Rectal smooth muscle tissue (tissue), 1 donor: Measurements from ENCODE around the gene DHCR24.

Experiments used
- H3K27ac ChIP-seq: one replicate; pipeline ENCODE4 v1.7.0; 2013; ENCODE audit warnings: low read depth, low read length, inconsistent platforms
- H3K27me3 ChIP-seq: one replicate; pipeline ENCODE4 v1.7.0; 2013; ENCODE audit warnings: low read length; ENCODE audit not compliant: control insufficient read depth, insufficient read depth
- H3K36me3 ChIP-seq: one replicate; pipeline ENCODE4 v1.7.0; 2013; ENCODE audit warnings: low read length; ENCODE audit not compliant: control insufficient read depth, insufficient read depth
- H3K4me1 ChIP-seq: one replicate; pipeline ENCODE4 v1.7.0; 2013; ENCODE audit warnings: low read length; ENCODE audit not compliant: control insufficient read depth, insufficient read depth
- H3K4me3 ChIP-seq: one replicate; pipeline ENCODE4 v1.7.0; 2013; ENCODE audit warnings: low read length
- H3K9ac ChIP-seq: one replicate; pipeline ENCODE4 v1.7.0; 2013; ENCODE audit warnings: low read length

DHCR24 gene

DNA sequence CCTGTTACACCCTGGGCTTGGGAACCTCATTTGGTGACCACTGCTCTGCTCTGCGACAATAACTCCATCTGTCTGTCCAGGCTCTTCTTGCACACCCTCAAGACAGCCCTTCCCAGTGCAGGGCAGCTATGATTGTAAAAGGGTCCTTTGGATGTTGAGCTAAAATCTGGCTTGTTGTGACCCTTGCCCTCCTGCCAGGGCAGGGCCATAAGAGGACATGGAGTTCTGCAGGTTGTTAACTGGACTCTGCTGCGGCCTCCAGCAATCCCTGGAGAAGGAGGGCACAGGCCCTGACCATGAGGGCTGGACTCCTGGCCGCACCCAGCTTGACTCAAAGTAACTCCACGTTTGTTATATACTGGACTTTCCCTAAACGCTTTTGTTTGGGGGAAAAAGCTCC, 41.2 kb downstream of the DHCR24 start:
- Histone ChIP-seq H3K27me3 (no peaks in the 10 kb centered on the region), H3K4me1 (no peaks in the 10 kb centered on the region), H3K27ac (no peak overlapping the region), H3K36me3 (no peaks in the 10 kb centered on the region), H3K9ac (no peak overlapping the region), H3K4me3 (no peak overlapping the region)

DNA sequence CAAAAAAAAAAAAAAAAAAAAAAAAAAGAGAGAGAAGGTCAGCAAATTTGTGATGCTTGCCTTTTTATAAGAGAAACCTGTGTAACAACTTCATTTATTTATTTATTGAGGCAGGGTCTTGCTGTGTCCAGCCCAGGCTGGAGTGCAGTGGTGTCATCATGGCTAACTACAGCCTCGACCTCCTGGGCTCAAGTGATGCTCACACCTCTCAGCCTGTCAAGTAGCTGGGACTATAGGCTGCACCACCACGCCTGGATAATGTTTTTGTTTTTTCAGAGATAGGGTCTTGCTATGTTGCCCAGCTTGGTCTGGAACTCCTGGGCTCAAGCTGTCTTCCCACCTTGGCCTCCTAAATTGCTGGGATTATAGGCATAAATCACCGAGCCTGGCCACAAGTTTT, 42.4 kb downstream of the DHCR24 start:
- Histone ChIP-seq H3K36me3 (no peaks in the 10 kb centered on the region), H3K4me1 (no peaks in the 10 kb centered on the region), H3K27me3 (no peaks in the 10 kb centered on the region)

DNA sequence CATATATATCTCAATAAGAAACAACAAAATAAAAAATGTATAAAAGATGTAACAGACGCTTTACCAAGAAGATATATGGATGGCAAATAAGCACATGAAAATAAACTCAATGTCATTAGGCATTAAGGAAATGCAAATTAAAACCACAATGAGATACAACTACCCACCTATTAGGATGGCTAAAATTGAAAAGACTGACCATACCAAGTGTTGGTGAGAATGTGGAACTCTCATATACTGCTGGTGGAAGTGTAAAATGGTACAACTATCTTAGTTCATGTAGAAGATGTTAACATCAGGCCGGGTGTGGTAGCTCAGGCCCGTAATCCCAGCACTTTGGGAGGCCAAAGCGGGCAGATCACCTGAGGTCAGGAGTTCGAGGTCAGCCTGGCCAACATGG, 43.5 kb downstream of the DHCR24 start:
- Histone ChIP-seq H3K27me3 (no peaks in the 10 kb centered on the region), H3K9ac (no peak overlapping the region), H3K36me3 (no peaks in the 10 kb centered on the region), H3K4me3 (no peak overlapping the region), H3K27ac (no peak overlapping the region), H3K4me1 (no peaks in the 10 kb centered on the region)

More for the DNA sequence above, 42.4 kb downstream of the DHCR24 start:
- Histone ChIP-seq H3K9ac (no peak overlapping the region), H3K4me3 (no peak overlapping the region), H3K27ac (no peak overlapping the region)

DNA sequence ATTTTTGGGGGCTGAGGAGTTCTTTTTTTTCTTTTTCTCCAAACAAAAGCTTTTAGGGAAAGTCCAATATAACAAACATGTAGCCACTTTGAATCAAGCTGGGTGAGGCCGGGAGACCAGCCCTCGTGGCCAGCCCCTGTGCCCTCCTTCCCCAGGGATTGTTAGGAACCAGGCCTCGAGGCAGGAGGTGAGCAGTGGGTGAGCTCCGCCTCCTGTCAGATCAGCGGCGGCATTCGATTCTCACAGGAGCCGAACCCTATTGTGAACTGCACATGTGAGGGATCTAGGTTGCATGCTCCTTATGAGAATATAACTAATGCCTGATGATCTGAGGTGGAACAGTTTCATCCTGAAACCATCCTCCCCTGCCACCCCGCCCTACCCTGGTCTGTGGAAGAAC, 44.0 kb downstream of the DHCR24 start:
- H3K4me1 ChIP-seq, result no peaks in the 10 kb centered on the region
- H3K27ac ChIP-seq, result no peak overlapping the region
- H3K27me3 ChIP-seq, result no peaks in the 10 kb centered on the region
- H3K36me3 ChIP-seq, result no peaks in the 10 kb centered on the region
- no peak overlapping the region for H3K4me3 ChIP-seq
- no peak overlapping the region for H3K9ac ChIP-seq

DNA sequence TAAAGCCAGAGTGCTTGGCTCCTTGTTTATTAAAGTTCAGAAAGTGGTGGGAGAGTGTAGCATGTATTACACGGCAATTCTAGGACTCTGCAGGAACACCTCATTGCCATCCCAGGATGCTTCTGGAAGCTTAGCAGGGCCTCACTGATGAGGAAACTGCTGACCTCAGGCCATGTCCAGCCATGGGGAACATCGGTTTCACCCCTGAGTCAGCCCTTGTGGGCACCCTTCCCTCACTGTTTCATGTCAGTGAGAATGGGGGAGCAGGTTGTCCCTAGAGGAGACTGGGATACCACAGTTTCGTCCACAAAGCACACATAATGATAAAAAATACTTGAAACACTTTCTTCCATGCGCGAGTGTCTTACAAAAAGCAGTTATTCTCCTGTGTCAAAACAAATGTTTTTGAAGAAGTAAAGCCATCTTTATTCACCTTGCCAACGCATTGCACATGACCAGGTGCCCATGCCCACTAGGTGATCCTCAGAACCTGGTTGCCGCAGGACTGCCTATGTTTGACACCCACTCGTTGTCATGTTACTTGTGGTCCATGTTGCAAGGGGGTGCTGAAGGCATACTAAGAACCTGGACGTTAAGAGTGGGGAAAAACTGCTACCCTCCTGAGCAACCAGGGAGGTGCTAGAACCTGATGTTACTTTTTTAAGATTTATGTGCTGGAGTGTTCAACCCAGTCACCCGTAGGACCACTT, 44.6 kb downstream of the DHCR24 start:
- H3K36me3 ChIP-seq, result no peaks in the 10 kb centered on the region
- no peak overlapping the region for H3K27ac ChIP-seq
- H3K27me3 ChIP-seq, result no peaks in the 10 kb centered on the region
- no peak overlapping the region for H3K4me3 ChIP-seq
- no peak overlapping the region for H3K9ac ChIP-seq
- no peaks in the 10 kb centered on the region for H3K4me1 ChIP-seq

DNA sequence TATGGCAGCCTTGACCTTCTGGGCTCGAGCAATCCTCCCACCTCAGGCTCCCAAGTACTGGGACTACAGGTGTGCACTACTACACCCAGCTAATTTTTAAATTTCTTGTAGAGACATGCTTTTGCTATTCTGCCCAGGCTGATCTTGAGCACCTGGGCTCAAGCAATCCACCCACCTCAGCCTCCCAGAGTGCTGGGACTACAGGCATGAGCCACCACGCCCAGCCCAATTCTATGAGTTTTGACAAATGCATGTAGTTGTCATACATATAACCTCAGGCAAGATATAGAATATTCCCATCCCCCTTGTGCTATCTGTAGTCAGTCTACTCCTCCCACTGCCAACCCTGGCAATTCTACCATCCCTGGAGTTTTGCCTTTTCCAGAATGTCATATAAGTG, 47.2 kb downstream of the DHCR24 start:
- H3K4me1 ChIP-seq, result no peaks in the 10 kb centered on the region
- no peaks in the 10 kb centered on the region for H3K27me3 ChIP-seq
- no peak overlapping the region for H3K9ac ChIP-seq
- H3K27ac ChIP-seq, result no peak overlapping the region
- H3K36me3 ChIP-seq, result no peaks in the 10 kb centered on the region
- H3K4me3 ChIP-seq, result no peak overlapping the region

DNA sequence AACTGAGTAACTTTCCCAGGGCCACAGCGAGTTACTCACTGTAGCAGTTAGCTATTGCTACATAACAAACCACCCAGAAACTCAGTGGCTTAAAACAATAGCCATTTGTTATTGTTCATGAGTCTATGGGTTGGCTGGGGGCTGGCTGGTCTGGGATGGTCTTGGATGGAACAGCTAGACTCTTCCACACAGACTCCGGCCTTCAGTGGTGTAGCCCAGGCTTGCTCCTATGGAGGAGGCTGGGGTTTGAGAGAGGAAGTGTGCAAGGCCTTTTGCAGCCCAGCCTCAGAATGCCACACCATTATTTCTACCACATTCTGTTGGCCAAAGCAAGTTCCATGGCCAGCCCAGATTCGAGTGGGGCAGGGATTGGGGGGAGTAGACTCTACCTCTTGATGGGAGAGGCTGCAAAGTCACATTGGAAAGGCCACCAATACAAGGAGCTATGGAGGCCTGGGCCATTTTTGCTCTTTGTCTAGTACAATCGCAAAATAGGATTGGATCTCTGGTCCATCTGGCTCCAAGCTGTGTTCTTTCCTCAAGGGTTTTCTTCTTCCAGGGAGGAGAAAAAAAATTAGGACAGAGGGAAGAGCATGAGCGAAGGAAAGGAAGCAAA, 48.3 kb downstream of the DHCR24 start:
- no peaks in the 10 kb centered on the region for H3K4me1 ChIP-seq
- H3K36me3 ChIP-seq, result no peaks in the 10 kb centered on the region
- H3K27me3 ChIP-seq, result no peaks in the 10 kb centered on the region
- H3K9ac ChIP-seq, result no peak overlapping the region
- H3K4me3 ChIP-seq, result no peak overlapping the region
- H3K27ac ChIP-seq, result no peak overlapping the region

DNA sequence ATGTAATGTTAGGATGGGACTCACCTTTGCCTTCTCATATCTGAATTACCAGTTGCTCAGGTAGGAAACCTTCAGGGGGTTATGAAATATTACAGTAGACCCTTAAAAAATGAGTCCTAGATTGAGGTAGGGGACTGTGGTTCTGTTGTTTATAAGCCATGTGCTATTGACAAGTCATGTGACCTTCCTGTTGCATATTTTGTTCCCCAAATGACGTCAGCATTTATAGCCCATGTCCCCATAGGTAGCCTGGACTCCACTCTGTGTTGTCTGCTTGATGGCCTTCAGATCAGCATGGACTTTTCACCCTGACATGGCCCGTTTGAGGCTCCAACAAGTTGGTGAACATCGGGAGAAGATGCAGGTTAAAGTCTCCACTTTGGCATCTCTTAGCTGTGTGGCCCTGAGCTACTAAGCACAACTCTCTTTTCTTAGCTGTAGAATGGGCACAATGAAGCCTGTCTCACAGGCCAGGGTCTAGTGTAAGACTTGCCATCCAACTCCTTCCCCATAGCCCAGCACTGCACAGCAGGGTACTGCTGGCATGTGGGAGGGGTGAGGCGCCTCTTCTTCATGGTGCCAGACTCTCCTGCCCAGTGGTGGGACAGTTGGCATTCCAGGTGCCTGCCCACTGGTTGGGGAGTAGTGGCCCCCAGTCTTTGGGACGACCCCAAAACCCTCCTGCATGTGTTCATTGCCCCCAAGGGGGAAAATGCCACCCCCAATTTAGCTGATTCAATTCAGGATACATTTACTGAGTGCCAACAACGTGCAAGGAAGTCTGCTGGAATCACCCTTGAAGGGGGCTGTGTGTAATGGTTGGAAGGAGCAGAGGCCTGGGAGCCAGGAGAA, 49.8 kb downstream of the DHCR24 start:
- Histone ChIP-seq H3K9ac (no peak overlapping the region), H3K36me3 (no peaks in the 10 kb centered on the region), H3K4me3 (no peak overlapping the region), H3K27ac (no peak overlapping the region), H3K27me3 (no peaks in the 10 kb centered on the region), H3K4me1 (no peaks in the 10 kb centered on the region)

DNA sequence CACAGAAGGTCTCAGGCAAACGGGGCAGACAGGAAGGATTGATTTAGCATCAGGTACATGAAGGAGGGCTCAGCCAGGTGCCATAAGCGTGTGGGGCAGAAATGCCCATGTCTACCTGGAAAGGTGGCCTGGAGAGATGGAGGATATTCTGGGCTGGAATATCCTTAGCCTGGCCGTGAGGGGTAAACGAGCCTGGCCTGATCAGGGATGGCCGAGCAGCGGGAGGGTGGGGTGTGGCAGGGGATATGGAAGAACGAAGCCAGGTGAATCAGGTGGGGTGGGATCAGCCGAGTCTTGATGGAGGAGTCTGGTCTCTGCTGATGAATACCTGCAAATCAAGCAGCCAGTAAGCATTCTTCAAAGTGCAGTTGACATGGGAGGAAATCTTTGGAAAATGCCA, 50.4 kb downstream of the DHCR24 start:
- Histone ChIP-seq H3K27me3 (no peaks in the 10 kb centered on the region), H3K27ac (no peak overlapping the region), H3K36me3 (no peaks in the 10 kb centered on the region), H3K4me1 (no peaks in the 10 kb centered on the region), H3K4me3 (no peak overlapping the region), H3K9ac (no peak overlapping the region)

DNA sequence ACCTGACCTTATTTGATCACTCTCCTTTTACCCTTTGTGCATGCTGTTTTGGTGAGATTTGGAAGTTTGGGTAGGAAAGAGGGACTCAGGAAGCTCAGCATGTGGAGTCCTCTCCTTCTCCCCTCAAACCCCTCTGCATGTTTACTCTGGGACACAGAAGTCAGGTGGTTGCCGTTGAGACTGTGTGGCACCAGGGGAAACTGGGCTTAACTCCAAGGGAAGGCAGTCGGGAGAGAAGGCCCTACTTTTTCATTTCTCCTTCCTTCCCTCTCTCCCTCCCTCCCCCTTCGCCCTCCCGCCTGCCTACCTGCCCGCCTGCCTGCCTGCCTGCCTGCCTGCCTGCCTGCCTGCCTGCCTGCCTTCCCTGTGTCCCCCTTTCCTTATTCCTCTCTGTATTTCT, 51.0 kb downstream of the DHCR24 start:
- Histone ChIP-seq H3K4me1 (no peaks in the 10 kb centered on the region), H3K4me3 (no peak overlapping the region), H3K27me3 (no peaks in the 10 kb centered on the region), H3K36me3 (no peaks in the 10 kb centered on the region), H3K9ac (no peak overlapping the region), H3K27ac (no peak overlapping the region)

DNA sequence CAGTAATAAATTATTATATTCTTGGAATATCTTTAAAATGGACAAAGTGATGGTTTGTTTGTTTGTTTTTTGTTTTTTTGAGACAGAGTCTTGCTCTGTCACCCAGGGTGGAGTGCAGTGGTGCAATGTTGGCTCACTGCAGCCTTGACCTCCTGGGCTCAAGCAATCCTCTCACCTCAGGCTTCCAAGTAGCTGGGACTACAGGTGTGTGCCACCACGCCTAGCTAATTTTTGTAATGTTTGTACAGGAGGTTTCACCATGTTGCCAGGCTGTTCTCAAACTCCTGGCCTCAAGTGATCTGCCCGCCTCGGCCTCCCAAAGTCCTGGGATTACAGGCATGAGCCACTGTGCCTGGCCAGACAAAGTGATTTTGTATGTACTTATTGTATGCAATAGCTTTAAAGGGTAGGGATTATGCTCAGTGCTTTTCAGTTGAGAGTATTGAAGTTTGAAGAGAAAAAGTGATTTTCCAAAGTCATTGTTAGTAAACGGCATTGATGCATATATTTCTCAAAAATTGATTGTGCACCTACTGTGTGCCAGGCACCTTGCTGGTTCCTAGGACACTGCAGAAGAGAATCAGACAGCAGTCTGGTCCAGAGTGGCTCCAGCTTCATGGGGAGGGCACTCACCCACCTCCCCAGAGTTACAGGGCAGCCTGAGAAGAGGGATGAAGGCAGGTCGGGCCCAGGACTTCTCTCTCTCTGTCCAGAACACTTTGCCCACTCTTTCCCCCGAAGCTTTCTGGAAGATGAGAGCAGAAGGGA, 51.7 kb downstream of the DHCR24 start:
- Histone ChIP-seq H3K9ac (no peak overlapping the region), H3K27ac (no peak overlapping the region), H3K36me3 (no peaks in the 10 kb centered on the region), H3K27me3 (no peaks in the 10 kb centered on the region), H3K4me1 (no peaks in the 10 kb centered on the region), H3K4me3 (no peak overlapping the region)

DNA sequence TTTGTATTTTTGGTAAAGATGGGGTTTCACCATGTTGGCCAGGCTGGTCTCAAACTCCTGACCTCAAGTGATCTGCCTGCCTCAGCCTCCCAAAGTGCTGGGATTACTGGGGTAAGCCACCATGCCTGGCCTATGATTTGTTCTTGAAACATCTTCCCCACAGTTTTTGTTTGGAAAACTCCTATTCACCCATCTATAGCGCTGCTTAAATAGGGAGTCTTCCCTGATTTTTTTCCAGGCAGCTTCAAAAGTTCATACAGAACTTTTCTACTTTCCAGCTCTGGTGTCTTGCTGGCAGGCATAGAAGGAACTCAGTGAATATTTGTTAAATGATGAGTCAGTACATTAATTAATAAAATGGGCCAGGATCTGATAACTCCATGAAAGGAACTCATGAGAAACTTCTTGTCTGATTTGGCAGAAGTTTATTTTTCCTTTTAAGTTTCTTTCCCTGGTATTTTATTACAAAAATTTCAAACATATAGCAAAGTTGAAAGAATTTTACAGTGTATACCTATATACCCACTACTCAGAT, 52.9 kb downstream of the DHCR24 start:
- H3K27me3 ChIP-seq, result no peaks in the 10 kb centered on the region
- no peaks in the 10 kb centered on the region for H3K4me1 ChIP-seq
- H3K27ac ChIP-seq, result no peak overlapping the region
- no peaks in the 10 kb centered on the region for H3K36me3 ChIP-seq
- no peak overlapping the region for H3K9ac ChIP-seq
- no peak overlapping the region for H3K4me3 ChIP-seq
